Loucy (cell line): ENCODE results near the gene PAM.
A peak's percentile ranks its signal among the peaks of the same experiment; 100 is the strongest.

Experiments used
- H2AFZ ChIP-seq: fragments of 200-600 bp; sonication (generic); 2 replicates; pipeline ENCODE4 v1.6.0; 2016; ENCODE audit warnings: antibody characterized with exemption, mild to moderate bottlenecking, low read length, moderate library complexity
- H3F3A ChIP-seq: fragments of 200-600 bp; 2 replicates; pipeline ENCODE4 v1.6.0; 2016; ENCODE audit warnings: antibody characterized with exemption, low read depth, mild to moderate bottlenecking
- H3K27me3 ChIP-seq: fragments of 200-600 bp; sonication (generic); 2 replicates; pipeline ENCODE4 v1.6.1; 2014; ENCODE audit warnings: low read length, mild to moderate bottlenecking; ENCODE audit not compliant: insufficient read depth, poor library complexity, severe bottlenecking
- H3K36me3 ChIP-seq: fragments of 200-600 bp; sonication (generic); 2 replicates; pipeline ENCODE4 v1.6.1; 2016; ENCODE audit warnings: low read length; ENCODE audit not compliant: insufficient read depth
- H3K4me1 ChIP-seq: fragments of 200-600 bp; sonication (generic); 2 replicates; pipeline ENCODE4 v1.5.1; 2014; ENCODE audit warnings: low read length, mild to moderate bottlenecking; ENCODE audit not compliant: insufficient read depth, poor library complexity, severe bottlenecking
- H3K4me2 ChIP-seq: fragments of 200-600 bp; sonication (generic); 2 replicates; pipeline ENCODE4 v1.6.0; 2014; ENCODE audit warnings: antibody characterized with exemption, low read length, low read depth, mild to moderate bottlenecking; ENCODE audit not compliant: poor library complexity, severe bottlenecking
- H3K4me3 ChIP-seq: fragments of 200-600 bp; sonication (generic); 2 replicates; pipeline ENCODE4 v1.5.1; 2014; ENCODE audit warnings: low read length, mild to moderate bottlenecking, mixed read lengths; ENCODE audit not compliant: poor library complexity, severe bottlenecking
- H3K79me2 ChIP-seq: fragments of 200-600 bp; sonication (generic); 2 replicates; pipeline ENCODE4 v1.6.1; 2014; ENCODE audit warnings: low read length; ENCODE audit not compliant: insufficient read depth
- H3K9ac ChIP-seq: fragments of 200-600 bp; sonication (generic); 2 replicates; pipeline ENCODE4 v1.6.0; 2014; ENCODE audit warnings: mild to moderate bottlenecking, low read depth, low read length, moderate library complexity; ENCODE audit not compliant: poor library complexity, severe bottlenecking
- H3K9me2 ChIP-seq: fragments of 200-600 bp; sonication (generic); replicated peaks from 2 replicates; pipeline ENCODE4 v1.6.1; 2016; ENCODE audit warnings: low read depth, low read length, mixed read lengths
- H3K9me3 ChIP-seq: fragments of 200-600 bp; sonication (generic); 2 replicates; pipeline ENCODE4 v1.6.1; 2014; ENCODE audit warnings: mild to moderate bottlenecking, antibody characterized with exemption, low read length, low read depth; ENCODE audit not compliant: insufficient read depth
- H4K20me1 ChIP-seq: fragments of 200-600 bp; sonication (generic); 2 replicates; pipeline ENCODE4 v1.6.0; 2014; ENCODE audit warnings: antibody characterized with exemption, low read length, mild to moderate bottlenecking; ENCODE audit not compliant: insufficient read depth, poor library complexity, severe bottlenecking
- EZH2phosphoT487 ChIP-seq: fragments of 200-600 bp; IDR thresholded peaks from 2 replicates; pipeline ENCODE4 v1.6.1; 2018; ENCODE audit warnings: antibody characterized with exemption, mild to moderate bottlenecking, moderate library complexity, borderline replicate concordance
- TF ChIP-seq, protein P1 (sequence below): fragments of 200-600 bp; sonication (generic); conservative IDR thresholded peaks from 2 replicates; pipeline ENCODE4 v1.5.1; 2014; ENCODE audit warnings: mild to moderate bottlenecking, antibody characterized with exemption, low read length

Gene PAM

DNA sequence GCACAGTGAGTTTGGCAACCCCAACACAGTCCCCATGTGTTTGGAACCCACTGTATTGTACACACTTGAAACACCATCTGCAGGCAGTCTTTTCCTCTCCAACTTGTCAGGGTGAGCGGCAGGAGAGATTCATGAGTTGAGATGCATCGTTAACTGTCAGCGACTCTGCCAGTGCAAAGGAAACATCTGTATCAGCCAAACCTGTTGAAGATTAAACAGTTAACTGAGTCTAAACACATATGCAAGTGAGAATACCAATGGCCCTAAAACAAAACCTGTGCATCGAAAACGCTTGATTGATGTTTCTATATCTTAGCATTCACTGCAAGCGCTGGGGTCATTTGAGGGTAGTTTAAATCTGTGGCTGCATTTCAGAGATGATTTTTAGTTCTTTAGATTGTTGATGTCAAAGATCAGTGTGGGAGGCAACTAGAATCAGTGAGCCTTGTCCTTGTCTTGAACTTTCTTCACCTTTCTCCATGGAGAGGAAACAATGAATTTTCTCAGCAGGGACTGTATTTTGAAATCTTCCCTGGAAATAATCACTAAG is 41.3 kb upstream of the PAM start:
- Histone ChIP-seq H3K4me1 (peaks cover 7% of the 10 kb centered on the region), H3K27me3 (no peaks in the 10 kb centered on the region), H4K20me1 (no peaks in the 10 kb centered on the region), H3K9me2 (no peaks in the 10 kb centered on the region), H3K9ac (no peak overlapping the region), H3K79me2 (no peaks in the 10 kb centered on the region), H3K9me3 (no peaks in the 10 kb centered on the region), H3K4me3 (no peak overlapping the region), H3F3A (no peaks in the 10 kb centered on the region), H2AFZ (0 out of 2 replicates have a peak overlapping the region, but pooled peaks have one; percentile 10), H3K4me2 (peak overlapping the region; percentile 1), H3K36me3 (no peaks in the 10 kb centered on the region)
- TF ChIP-seq EZH2phosphoT487: no peak
- TF ChIP-seq, protein P1, sequence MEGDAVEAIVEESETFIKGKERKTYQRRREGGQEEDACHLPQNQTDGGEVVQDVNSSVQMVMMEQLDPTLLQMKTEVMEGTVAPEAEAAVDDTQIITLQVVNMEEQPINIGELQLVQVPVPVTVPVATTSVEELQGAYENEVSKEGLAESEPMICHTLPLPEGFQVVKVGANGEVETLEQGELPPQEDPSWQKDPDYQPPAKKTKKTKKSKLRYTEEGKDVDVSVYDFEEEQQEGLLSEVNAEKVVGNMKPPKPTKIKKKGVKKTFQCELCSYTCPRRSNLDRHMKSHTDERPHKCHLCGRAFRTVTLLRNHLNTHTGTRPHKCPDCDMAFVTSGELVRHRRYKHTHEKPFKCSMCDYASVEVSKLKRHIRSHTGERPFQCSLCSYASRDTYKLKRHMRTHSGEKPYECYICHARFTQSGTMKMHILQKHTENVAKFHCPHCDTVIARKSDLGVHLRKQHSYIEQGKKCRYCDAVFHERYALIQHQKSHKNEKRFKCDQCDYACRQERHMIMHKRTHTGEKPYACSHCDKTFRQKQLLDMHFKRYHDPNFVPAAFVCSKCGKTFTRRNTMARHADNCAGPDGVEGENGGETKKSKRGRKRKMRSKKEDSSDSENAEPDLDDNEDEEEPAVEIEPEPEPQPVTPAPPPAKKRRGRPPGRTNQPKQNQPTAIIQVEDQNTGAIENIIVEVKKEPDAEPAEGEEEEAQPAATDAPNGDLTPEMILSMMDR: no peak

DNA sequence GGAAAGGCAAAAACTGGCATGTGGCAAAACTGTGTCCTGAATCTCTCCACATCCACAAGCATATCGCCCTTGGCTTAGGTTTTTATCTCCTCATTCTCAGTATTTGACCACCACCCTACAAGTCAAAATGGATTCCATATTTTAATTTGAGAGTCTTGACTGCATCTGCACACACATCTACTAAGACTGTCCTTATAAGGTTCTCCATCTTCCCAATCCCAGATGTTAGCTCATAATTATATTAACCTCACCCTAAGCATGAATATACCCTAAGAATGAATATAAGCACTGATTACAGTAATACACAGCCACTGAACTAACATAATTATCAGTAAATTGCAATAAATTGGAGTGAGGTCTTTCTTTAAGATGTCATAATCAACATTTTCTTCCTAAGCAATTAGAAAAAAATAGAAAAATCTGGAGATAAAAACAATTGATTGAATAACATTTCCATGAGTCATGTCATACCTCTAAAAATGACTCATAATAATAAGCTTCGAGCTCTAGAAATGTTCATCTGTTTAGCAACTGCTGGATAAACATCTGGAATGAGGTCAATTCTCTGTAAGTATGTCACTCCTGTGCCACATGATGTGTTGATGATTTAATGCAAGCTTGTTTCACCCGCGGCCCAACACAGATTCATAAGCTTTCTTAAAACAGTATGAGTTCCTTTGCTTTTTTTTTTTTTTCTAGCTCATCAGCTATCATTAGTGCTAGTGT is 39.9 kb upstream of the PAM start:
- Histone ChIP-seq H2AFZ (no peak overlapping the region), H3F3A (no peaks in the 10 kb centered on the region), H3K79me2 (no peaks in the 10 kb centered on the region), H3K4me2 (no peak overlapping the region), H3K9ac (no peak overlapping the region), H3K4me1 (peaks cover 7% of the 10 kb centered on the region), H4K20me1 (no peaks in the 10 kb centered on the region), H3K4me3 (no peak overlapping the region), H3K27me3 (no peaks in the 10 kb centered on the region), H3K9me2 (no peaks in the 10 kb centered on the region), H3K9me3 (no peaks in the 10 kb centered on the region), H3K36me3 (no peaks in the 10 kb centered on the region)
- TF ChIP-seq, protein P1: no peak
- no peak for TF ChIP-seq EZH2phosphoT487

DNA sequence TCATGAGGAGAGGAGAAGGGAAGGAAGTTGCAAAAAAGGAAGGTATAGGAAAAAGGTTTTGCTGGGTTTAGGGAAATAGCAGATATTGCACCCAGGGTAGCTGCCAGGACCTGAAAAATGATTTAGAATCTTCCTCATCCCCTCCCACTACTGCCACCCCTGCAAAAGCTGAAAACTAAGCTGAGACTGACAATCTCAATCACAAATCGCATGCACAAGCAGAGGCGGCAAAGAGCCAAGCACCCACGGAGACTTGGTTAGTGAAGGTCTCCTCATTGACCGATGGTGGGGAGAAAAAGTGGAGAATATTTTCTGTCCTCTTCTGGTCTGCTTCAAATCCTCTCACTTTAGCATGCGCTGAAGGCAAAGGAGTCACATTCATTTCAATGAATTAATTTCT is 39.1 kb upstream of the PAM start:
- H3K4me2 ChIP-seq: no peak overlapping the region
- TF ChIP-seq, protein P1: no peak
- no peak for TF ChIP-seq EZH2phosphoT487
- no peaks in the 10 kb centered on the region for H3K27me3 ChIP-seq
- H3K9ac ChIP-seq: no peak overlapping the region
- H3K9me3 ChIP-seq: no peaks in the 10 kb centered on the region
- no peaks in the 10 kb centered on the region for H3K79me2 ChIP-seq
- H3K4me3 ChIP-seq: no peak overlapping the region
- no peaks in the 10 kb centered on the region for H3K9me2 ChIP-seq
- H2AFZ ChIP-seq: no peak overlapping the region
- H4K20me1 ChIP-seq: no peaks in the 10 kb centered on the region
- H3K36me3 ChIP-seq: no peaks in the 10 kb centered on the region
- no peaks in the 10 kb centered on the region for H3F3A ChIP-seq
- no peaks in the 10 kb centered on the region for H3K4me1 ChIP-seq
